ENCODE results near the gene MBD3L2. TPM values are rescaled to one million over a fixed set of nuclear protein-coding genes. Genes with fewer than 3 reads are reported as not detected.
"Not testable (repeated sequence)": the region's sequence is repeated elsewhere in the genome, so short reads cannot be mapped to it uniquely, and the experiment has no call there.

Gene MBD3L2
- not detected for total RNA-seq

DNA sequence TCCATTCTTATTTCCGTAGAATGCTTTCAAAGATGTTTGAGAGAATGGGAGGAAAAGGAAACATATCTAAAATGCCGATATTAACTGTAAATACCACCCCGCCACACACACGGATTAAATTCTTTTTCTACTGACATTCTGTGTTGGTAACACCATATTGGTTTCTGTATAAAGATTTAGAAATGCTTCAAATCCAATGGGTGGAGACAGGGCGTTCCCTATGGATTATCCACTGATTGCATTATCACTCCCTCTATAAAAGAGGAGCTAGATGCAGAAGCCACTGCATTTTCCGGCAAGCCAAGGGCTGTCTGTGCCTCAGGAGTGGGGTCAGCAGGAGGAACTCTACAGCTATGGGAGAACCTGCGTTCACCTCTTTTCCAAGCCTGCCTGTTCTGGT, at the start of gene MBD3L2:
MBD3L2 (plus strand) TSS at position 301 of the 400 bp plus-strand sequence; CDS start at position 354, 53 bp downstream.
- DNase-seq, result not testable (repeated sequence)

DNA sequence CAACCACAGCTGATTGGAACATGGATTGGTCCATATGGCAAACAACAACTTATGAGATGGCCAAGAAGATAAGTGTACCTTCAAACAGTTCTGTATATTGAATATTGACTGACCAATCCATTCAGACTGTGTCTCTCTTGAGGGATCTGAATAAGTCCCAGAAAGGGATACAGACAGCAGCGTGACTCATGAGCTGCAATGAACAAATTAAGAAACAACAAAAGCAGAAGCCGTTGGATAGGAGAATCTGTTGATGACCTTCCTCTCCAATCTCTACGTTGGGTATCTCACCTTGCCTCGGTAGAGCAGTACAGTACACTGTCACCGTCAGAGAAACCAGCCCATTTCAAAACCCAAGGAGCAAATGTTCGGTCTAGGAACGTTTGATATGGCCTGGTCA, 49.2 kb upstream of the MBD3L2 start:
- no peak for DNase-seq

DNA sequence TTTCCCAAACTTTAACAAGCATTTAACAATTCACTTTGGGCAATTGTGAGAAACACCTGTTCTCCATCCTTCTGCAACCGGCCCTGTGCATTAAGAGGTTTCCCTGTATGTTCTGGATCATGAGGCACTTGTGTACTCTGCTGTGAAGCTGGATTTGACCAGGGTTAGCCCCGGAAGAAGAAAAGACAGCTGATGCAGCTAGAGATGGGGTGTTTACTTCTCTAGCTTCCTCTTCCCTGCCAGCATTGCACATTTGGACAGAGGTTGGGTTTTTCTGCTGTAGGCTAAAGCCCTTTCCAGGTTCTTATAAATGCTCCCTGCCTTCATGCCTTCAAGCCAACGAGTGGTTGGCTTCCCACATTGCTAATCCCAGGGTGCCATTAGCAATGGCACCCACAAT, 48.8 kb upstream of the MBD3L2 start:
- no peak for DNase-seq

DNA sequence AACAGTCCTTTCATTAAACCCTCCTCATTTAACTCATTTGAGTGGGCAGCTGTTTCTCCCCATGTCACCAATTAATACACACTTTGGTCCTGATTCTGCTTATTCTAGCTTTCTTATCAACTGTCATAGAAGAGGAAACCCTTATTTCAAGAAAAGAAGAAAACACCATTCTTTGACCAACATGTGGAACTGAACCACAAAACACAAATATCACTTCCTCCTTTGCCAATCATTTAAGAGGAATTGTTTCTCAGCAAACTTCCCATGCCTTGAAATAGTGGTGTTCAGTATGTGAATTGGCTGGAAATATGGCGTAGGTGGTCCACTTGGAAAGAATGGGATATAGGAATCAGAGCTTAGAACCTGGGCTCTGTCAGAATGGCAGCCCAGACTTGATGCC, 48.3 kb upstream of the MBD3L2 start:
- no peak for DNase-seq

DNA sequence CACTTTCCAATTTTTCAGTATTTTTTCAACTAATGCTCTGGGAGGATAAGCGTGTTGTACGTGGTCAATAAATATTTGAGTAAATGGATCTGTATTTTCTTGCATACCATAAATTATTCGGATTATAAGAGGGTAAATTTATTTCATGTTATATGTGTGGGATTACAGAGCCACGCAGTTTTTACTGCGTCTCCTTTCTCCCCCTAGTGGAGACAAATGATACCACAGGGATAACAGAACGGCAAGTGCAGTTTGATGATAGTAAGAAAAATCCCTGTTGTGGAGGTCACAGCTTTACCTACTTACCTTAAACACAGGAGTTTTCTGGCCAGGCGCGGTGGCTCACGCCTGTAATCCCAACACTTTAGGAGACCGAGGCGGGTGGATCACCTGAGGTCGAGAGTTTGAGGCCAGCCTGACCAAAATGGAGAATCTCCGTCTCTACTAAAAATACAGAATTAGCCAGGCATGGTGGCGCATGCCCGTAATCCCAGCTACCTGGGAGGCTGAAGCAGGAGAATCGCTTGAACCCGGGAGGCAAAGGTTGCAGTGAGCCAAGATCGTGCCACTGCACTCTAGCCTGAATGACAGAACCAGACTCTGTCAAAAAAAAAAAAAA, 44.7 kb upstream of the MBD3L2 start:
- no peak for DNase-seq

DNA sequence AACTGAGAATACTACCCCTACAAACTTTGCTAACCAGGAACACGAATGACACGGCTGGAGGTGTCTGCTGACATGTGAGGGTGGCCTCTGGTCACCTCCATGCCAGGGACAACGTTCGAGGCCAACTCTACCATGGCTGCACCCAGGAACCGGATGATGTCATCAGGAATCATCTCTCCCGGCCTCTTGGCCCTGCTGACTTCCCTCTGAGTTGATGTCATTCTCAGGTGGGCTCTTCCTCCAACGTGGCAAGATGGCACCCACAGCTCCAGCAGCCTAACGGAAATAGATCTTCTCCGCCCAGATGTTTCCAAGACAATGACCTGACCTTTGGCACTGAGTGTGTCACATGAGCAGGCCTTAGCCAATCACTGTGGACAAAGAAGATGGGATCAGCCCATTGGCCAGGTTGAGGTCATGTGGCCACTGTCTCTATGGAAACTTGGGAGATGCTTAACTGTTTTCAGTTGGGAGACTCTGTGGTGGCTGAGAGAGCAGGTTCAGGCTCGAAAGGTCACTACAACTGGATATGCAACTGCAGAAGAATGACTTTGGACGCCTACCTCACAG, 42.9 kb upstream of the MBD3L2 start:
- DNase-seq, result no peak

DNA sequence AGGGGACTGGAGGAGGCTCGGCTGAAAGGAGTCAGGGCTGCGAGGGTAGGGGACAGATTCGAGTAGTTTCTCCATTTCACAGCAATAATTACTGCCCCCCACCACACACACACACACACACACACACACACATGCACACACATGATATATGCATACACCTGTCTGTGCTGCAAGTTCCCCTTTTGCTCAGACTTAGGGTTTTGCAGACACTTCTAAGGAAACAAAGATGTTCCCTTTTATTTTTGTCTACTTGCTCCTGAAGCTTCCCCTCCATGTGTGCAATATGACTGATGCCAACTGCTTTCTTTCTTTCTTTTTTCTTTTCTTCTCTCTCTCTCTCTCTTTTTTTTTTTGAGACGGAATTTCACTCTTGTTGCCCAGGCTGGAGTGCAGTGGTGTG, 41.3 kb upstream of the MBD3L2 start:
- no peak for DNase-seq

DNA sequence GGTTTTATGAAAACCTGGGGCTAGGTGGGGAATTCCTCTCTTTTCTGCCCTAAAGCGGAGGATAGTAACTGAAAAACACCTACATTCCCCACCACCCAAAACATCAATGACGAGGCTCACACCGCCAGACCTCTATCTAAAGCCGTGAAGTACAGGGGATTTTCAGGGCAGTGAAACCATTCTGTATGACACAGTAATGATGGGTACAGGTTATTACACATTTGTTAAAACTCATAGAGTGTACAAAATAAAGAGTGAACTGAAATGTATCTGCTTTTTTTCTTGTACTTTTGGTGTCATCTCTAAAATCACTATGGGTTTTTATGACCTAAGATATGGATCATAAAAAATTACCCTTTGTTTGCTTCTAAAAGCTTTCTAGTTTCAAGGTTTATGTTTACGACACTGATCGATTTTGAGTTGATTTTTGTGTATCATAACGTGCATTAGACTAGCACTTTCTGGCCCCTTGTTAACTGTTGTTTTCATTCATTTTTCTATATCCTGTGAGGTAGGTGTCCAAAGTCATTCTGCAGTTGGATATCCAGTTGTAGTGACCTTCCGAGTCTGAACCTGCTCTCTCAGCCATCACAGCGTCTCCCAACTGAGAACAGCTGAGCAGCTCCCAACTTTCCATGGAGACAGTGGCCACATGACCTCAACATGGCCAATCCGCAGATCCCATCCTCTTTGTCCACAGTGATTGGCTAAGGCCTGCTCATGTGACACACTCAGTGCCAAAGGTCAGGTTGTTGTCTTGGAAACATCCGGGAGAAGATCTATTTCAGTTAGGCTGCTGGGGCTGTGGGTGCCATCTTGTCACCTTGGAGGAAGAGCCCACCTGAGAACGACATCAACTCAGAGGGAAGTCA, 38.2 kb upstream of the MBD3L2 start:
- DNase-seq, result no peak

DNA sequence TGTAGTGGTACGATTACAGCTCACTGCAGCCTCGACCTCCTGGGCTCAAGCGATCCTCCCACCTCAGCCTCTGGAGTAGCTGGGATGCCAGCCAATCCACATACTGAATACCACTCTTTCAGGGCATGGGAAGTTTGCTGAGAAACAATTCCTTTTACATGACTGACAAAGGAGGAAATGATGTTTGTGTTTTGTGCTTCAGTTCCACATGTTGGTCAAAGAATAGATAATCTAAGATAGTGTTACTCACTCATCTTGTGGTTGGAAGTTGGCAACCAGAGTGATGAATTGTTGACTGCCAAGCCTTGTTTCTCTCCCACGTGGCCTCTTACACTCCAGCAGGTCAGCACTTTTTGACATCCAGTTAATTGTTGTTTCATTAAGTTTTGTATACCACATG, 35.4 kb upstream of the MBD3L2 start:
- no peak for DNase-seq

DNA sequence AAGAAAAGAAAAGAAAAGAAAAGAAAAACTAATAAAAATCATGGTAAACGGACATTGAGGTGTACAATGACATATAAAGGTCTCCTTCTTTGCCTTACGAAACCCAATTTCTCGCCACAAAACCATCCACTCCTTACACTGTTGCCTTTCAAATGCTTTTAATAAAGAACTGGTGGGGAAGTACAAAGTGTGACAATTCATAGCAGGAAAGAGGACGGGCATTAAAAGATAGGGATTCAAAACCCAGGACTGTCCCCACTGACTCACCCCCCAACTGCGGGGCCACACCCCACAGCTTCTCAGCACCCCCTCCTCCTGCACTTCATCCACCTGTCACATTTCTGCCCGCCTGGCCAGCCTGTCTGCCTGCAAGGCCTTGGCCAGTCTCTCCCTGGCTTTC, 30.3 kb upstream of the MBD3L2 start:
- DNase-seq, result no peak

DNA sequence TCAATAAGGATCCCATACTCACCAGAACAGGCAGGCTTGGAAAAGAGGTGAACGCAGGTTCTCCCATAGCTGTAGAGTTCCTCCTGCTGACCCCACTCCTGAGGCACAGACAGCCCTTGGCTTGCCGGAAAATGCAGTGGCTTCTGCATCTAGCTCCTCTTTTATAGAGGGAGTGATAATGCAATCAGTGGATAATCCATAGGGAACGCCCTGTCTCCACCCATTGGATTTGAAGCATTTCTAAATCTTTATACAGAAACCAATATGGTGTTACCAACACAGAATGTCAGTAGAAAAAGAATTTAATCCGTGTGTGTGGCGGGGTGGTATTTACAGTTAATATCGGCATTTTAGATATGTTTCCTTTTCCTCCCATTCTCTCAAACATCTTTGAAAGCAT, 27.8 kb upstream of the MBD3L2 start, which contains the start of gene MBD3L2B:
MBD3L2B (minus strand) TSS at position 101 of the 400 bp plus-strand sequence; CDS start at position 67, 34 bp downstream.
- DNase-seq, result not testable (repeated sequence)

DNA sequence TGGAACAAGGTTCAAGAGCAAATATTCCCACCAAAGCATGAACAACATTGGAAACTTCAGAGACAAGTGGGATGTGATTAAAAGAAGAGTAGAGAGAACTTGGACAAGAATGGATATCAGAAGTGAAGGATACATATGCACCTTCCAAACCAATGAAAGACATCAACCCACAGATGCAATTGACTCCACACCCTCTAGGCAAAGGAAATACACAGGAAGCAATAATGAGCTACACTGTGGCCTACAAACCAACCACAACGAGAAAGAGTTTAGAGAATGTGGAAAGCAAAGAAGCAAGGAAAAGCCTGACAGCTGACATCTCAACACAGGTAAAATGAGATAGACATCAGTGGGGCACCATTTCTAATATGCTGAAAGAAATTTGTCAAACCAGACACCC, 20.3 kb upstream of the MBD3L2 start:
- not testable (repeated sequence) for DNase-seq

DNA sequence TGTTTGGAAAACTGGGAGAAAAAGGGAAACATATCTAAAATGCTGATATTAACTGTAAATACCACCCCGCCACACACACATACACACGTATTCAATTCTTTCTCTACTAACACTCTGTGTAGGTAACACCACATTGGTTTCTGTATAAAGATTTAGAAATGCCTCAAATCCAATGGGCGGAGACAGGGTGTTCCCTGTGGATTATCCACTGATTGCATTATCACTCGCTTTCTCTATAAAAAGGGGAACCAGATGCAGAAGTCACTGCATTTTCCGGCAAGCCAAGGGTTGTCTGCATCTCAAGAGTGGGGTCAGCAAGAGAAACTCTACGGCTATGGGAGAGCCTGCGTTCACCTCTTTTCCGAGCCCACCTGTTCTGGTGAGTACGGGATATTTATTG, 18.8 kb upstream of the MBD3L2 start, which contains the start of gene MBD3L5:
MBD3L5 (plus strand) TSS at position 301 of the 400 bp plus-strand sequence; CDS start at position 335, 34 bp downstream.
- not testable (repeated sequence) for DNase-seq

DNA sequence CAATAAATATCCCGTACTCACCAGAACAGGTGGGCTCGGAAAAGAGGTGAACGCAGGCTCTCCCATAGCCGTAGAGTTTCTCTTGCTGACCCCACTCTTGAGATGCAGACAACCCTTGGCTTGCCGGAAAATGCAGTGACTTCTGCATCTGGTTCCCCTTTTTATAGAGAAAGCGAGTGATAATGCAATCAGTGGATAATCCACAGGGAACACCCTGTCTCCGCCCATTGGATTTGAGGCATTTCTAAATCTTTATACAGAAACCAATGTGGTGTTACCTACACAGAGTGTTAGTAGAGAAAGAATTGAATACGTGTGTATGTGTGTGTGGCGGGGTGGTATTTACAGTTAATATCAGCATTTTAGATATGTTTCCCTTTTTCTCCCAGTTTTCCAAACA, 9.0 kb upstream of the MBD3L2 start, which contains the start of gene MBD3L4:
MBD3L4 (minus strand) TSS at position 101 of the 400 bp plus-strand sequence; CDS start at position 66, 35 bp downstream.
- not testable (repeated sequence) for DNase-seq

DNA sequence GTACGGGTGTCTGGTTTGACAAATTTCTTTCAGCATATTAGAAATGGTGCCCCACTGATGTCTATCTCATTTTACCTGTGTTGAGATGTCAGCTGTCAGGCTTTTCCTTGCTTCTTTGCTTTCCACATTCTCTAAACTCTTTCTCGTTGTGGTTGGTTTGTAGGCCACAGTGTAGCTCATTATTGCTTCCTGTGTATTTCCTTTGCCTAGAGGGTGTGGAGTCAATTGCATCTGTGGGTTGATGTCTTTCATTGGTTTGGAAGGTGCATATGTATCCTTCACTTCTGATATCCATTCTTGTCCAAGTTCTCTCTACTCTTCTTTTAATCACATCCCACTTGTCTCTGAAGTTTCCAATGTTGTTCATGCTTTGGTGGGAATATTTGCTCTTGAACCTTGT, 7.6 kb upstream of the MBD3L2 start:
- not testable (repeated sequence) for DNase-seq

DNA sequence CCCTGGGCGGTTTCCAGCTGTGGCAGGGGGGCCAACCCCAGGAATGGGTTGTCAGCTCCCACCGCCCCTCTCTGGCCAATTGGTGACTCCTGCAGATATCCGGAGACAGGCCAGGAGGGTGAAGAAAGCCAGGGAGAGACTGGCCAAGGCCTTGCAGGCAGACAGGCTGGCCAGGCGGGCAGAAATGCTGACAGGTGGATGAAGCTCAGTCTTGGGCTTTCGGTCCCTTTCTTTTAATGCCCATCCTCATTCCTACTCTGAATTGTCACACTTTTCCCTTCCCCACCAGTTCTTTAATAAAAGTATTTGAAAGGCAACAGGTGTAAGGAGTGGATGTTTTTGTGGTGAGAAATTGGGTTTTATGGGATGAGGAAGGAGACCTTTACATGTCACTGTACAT, 2.3 kb downstream of the MBD3L2 start:
- DNase-seq, result not testable (repeated sequence)

DNA sequence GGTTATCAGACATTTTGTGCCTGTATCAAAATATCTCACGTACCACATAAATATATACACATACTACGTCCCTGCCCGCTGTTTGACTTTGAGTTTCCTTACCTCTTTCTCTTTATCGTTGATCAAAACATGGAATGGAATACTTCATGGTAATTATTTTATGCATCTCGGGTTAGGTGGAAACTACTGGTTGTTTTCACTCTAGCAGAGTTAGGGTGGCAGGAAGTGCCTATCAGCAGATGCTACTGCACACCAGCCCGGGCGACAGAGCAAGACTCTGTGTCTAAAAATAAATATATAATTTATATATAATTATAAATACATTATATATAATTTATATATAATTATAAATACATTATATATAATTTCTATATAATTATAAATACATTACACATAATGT, 3.8 kb downstream of the MBD3L2 start:
- DNase-seq, result not testable (repeated sequence)

DNA sequence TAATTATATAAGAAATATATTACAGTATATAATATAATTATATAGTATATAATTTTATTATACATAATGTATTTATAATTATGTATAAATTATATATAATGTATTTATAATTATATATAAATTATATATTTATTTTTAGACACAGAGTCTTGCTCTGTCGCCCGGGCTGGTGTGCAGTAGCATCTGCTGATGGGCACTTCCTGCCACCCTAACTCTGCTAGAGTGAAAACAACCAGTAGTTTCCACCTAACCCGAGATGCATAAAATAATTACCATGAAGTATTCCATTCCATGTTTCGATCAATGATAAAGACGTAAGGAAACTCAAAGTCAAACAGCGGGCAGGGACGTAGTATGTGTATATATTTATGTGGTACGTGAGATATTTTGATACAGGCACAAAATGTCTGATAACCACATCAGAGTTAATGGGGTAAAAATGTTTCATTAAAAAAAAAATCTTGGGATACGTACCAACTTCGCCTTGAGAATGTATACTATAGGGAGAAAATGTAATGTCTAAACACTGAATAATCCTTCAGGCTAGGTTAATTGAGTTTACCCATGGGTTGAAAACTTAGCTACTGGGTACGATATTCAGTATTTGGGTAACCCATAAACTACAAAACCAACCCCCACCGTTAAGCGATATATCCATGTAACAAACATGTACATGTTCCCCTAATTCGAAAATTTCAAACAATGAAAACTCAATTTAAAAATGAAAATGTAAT, 5.7 kb downstream of the MBD3L2 start:
- not testable (repeated sequence) for DNase-seq

DNA sequence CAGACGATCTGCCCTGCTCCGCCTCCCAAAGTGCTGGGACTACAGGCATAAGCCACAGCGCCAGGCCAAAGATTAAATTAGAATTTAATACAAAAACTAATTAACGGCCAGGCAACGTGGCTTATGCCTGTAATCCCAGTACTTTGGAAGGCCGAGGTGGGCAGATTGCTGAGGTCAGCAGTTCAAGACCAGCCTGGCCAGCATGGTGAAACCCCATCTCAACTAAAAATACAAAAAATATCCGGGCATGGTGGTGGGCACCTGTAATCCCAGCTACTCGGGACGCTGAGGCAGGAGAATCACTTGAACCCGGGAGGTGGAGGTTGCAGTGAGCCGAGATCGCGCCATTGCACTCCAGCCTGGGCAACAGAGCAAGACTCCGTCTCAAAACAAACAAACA, 6.6 kb downstream of the MBD3L2 start:
- not testable (repeated sequence) for DNase-seq

DNA sequence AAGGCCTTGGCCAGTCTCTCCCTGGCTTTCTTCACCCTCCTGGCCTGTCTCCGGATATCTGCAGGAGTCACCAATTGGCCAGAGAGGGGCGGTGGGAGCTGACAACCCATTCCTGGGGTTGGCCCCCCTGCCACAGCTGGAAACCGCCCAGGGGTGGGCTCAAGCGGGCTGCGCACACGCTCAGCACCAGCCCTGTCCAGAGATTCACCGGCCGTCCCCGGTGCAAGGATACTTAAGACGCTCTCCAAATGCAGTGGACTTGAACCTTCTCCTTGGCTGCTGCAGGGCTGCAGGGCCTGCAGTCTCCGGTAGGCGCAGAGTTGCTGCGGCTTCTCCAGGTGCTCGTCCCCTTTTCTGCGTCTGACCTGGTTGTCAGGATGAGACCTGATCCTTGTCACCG, 7.2 kb downstream of the MBD3L2 start:
- not testable (repeated sequence) for DNase-seq

DNA sequence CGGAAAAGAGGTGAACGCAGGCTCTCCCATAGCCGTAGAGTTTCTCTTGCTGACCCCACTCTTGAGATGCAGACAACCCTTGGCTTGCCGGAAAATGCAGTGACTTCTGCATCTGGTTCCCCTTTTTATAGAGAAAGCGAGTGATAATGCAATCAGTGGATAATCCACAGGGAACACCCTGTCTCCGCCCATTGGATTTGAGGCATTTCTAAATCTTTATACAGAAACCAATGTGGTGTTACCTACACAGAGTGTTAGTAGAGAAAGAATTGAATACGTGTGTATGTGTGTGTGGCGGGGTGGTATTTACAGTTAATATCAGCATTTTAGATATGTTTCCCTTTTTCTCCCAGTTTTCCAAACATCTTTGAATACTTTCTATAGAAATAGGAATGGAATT, 9.5 kb downstream of the MBD3L2 start, which contains the start of gene MBD3L3:
MBD3L3 (minus strand) TSS at position 101 of the 400 bp plus-strand sequence; CDS start at position 30, 71 bp downstream.
- DNase-seq, result not testable (repeated sequence)

DNA sequence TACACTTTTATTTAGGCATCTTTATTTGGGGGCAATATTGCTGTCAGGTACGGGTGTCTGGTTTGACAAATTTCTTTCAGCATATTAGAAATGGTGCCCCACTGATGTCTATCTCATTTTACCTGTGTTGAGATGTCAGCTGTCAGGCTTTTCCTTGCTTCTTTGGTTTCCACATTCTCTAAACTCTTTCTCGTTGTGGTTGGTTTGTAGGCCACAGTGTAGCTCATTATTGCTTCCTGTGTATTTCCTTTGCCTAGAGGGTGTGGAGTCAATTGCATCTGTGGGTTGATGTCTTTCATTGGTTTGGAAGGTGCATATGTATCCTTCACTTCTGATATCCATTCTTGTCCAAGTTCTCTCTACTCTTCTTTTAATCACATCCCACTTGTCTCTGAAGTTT, 10.9 kb downstream of the MBD3L2 start:
- DNase-seq, result not testable (repeated sequence)
